Lower leg skin (tissue), 3 donors: ENCODE results near the gene LMAN2.

ENCODE experiments used
- POLR2A ChIP-seq, 2 donors: fragments of 450-650 bp; IDR thresholded peaks; one replicate each; pipeline ENCODE4 v1.6.1; 2016 to 2017; ENCODE audit warnings: antibody characterized with exemption in 2 of 2, mild to moderate bottlenecking in 1 of 2, moderate library complexity in 1 of 2
- TF ChIP-seq, protein P1 (sequence below), 3 donors: fragments of 450-650 bp; IDR thresholded peaks; one replicate each; pipeline ENCODE4 v1.5.1; 2016; ENCODE audit warnings: antibody characterized with exemption in 3 of 3, mild to moderate bottlenecking in 3 of 3, moderate library complexity in 2 of 3

DNA sequence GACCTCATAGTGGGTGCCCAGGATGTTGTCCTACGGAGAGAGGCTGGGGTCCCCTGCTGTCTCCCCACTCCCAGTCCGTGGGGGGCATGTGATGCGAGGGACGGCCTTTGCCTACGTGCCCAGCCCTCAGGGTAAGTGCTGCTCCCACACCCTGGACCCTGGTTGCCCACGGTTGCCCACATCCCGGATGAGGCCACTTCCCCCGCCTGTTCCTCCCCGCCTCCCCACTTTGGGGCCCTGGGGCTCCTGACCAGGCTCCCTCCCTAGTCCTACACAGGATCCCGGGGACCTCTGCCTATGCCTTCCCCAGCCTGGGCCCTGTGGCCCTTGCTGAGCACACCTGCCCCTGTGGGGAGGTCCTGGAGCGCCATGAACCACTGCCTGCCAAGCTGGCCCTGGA is 34.3 kb upstream of the LMAN2 start:
- TF ChIP-seq, protein P1, sequence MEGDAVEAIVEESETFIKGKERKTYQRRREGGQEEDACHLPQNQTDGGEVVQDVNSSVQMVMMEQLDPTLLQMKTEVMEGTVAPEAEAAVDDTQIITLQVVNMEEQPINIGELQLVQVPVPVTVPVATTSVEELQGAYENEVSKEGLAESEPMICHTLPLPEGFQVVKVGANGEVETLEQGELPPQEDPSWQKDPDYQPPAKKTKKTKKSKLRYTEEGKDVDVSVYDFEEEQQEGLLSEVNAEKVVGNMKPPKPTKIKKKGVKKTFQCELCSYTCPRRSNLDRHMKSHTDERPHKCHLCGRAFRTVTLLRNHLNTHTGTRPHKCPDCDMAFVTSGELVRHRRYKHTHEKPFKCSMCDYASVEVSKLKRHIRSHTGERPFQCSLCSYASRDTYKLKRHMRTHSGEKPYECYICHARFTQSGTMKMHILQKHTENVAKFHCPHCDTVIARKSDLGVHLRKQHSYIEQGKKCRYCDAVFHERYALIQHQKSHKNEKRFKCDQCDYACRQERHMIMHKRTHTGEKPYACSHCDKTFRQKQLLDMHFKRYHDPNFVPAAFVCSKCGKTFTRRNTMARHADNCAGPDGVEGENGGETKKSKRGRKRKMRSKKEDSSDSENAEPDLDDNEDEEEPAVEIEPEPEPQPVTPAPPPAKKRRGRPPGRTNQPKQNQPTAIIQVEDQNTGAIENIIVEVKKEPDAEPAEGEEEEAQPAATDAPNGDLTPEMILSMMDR (IDR thresholded peaks at IDR 0.05), result no peak
- TF ChIP-seq POLR2A (IDR thresholded peaks at IDR 0.05), result no peak
